NCI-H446 (cell line): ENCODE measurements around the gene TRAF1.

ENCODE experiments used
- DNase-seq, 2 experiments: peaks; one replicate each; lab custom pipeline; 2025; lab: John Stamatoyannopoulos, UW

Gene TRAF1

GRCh38 chr9:120910643-120911042, 16.0 kb downstream of the TRAF1 start:
- no peak for DNase-seq

GRCh38 chr9:120909904-120910303, 16.7 kb downstream of the TRAF1 start:
- no peak for DNase-seq

- DNase-seq: no peak
Measured at GRCh38 chr9:120905315-120906164, 21.1 kb downstream of the TRAF1 start.

GRCh38 chr9:120904978-120905301, 21.7 kb downstream of the TRAF1 start:
- DNase-seq: no peak

GRCh38 chr9:120904061-120904977, 22.3 kb downstream of the TRAF1 start:
- no peak for DNase-seq

GRCh38 chr9:120902569-120903535, 23.7 kb downstream of the TRAF1 start:
- no peak for DNase-seq

- no peak for DNase-seq
Measured at GRCh38 chr9:120901755-120902568, 24.6 kb downstream of the TRAF1 start.

GRCh38 chr9:120900824-120901223, 25.8 kb downstream of the TRAF1 start:
- no peak for DNase-seq

GRCh38 chr9:120899490-120900068, 27.0 kb downstream of the TRAF1 start:
- no peak for DNase-seq

- DNase-seq: no peak
Measured at GRCh38 chr9:120898396-120898795, 28.2 kb downstream of the TRAF1 start.

- DNase-seq: no peak
Measured at GRCh38 chr9:120895951-120896350, 30.6 kb downstream of the TRAF1 start.

- no peak for DNase-seq
Measured at GRCh38 chr9:120894321-120895148, 32.1 kb downstream of the TRAF1 start.

- no peak for DNase-seq
Measured at GRCh38 chr9:120893611-120894307, 32.8 kb downstream of the TRAF1 start.

- DNase-seq: no peak
Measured at GRCh38 chr9:120892748-120893610, 33.6 kb downstream of the TRAF1 start.

- no peak for DNase-seq
Measured at GRCh38 chr9:120891884-120892747, 34.5 kb downstream of the TRAF1 start.

GRCh38 chr9:120891245-120891883, 35.2 kb downstream of the TRAF1 start:
- DNase-seq: no peak
